Measurements from ENCODE around the gene DPF1. TPM values are rescaled to one million over a fixed set of nuclear protein-coding genes. Genes with fewer than 3 reads are reported as not detected.

Gene DPF1
- total and polyA plus RNA-seq, 4 donors = not detected

DNA sequence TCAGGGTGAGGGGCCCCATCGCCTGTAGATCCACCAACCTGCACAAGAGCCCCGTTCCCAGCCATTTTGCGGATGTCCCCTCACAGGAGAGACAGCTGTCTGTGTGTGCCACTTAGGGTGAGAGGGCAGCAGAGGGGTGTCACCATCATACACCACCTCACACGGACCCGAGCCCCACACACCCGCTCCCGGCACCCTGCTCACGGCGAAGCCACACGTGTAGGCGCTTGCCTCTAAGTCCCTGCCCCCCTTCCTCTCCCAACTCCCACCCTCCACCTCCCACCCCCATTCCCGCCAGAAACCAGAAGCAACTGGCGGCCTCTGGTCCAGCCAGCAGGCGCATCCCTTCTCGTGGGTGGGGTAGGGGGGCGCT is 4.0 kb upstream of the DPF1 start:
- no peaks in the 10 kb centered on the region for H3K36me3 ChIP-seq (ENCODE audit: control insufficient read depth in 4 of 4, insufficient read depth in 3 of 4, low read depth in 1 of 4, low read length in 3 of 4)
- no peak overlapping the region for H3K27ac ChIP-seq (ENCODE audit: low read depth in 1 of 2, low read length in 2 of 2)
- peaks cover 0 to 10% (median 5%) of the 10 kb centered on the region in 4 donors for H3K4me1 ChIP-seq (ENCODE audit: control insufficient read depth in 4 of 4, insufficient read depth in 4 of 4, low read length in 3 of 4)
- peaks cover 3 to 17% (median 6%) of the 10 kb centered on the region in 4 donors for H3K27me3 ChIP-seq (ENCODE audit: control insufficient read depth in 4 of 4, insufficient read depth in 4 of 4, low read length in 3 of 4)
- H3K9me3 ChIP-seq (ENCODE audit: control insufficient read depth in 4 of 4, low read length in 3 of 4) = no peaks in the 10 kb centered on the region
- no peak overlapping the region for H3K9ac ChIP-seq (ENCODE audit: low read depth in 1 of 2, low read length in 2 of 2)
- no peak overlapping the region for H3K4me3 ChIP-seq (ENCODE audit: low read depth in 1 of 3, low read length in 3 of 3)
- TF ChIP-seq HNF4G (IDR thresholded peaks at IDR 0.05) (no peak), YY1 (IDR thresholded peaks at IDR 0.05) (no peak), SP1 (IDR thresholded peaks at IDR 0.05) (no peak), GABPA (IDR thresholded peaks at IDR 0.05 in 1 of 2, conservative IDR thresholded peaks at IDR 0.05 in 1 of 2) (no peak), HNF4A (conservative IDR thresholded peaks at IDR 0.05) (no peak), REST (IDR thresholded peaks at IDR 0.05) (no peak), RXRA (IDR thresholded peaks at IDR 0.05) (no peak), FOXA1 (IDR thresholded peaks at IDR 0.05) (no peak), RAD21 (IDR thresholded peaks at IDR 0.05) (no peak), EGR1 (IDR thresholded peaks at IDR 0.05; ENCODE audit: low read depth in 2 of 2) (no peak), NR2F2 (IDR thresholded peaks at IDR 0.05) (no peak), ATF3 (IDR thresholded peaks at IDR 0.05) (no peak), FOXA2 (IDR thresholded peaks at IDR 0.05) (no peak), JUND (IDR thresholded peaks at IDR 0.05) (no peak), TAF1 (conservative IDR thresholded peaks at IDR 0.05) (no peak)
- TF ChIP-seq, protein P1, sequence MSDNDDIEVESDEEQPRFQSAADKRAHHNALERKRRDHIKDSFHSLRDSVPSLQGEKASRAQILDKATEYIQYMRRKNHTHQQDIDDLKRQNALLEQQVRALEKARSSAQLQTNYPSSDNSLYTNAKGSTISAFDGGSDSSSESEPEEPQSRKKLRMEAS (IDR thresholded peaks at IDR 0.05) = no peak
- TF ChIP-seq, protein P2, sequence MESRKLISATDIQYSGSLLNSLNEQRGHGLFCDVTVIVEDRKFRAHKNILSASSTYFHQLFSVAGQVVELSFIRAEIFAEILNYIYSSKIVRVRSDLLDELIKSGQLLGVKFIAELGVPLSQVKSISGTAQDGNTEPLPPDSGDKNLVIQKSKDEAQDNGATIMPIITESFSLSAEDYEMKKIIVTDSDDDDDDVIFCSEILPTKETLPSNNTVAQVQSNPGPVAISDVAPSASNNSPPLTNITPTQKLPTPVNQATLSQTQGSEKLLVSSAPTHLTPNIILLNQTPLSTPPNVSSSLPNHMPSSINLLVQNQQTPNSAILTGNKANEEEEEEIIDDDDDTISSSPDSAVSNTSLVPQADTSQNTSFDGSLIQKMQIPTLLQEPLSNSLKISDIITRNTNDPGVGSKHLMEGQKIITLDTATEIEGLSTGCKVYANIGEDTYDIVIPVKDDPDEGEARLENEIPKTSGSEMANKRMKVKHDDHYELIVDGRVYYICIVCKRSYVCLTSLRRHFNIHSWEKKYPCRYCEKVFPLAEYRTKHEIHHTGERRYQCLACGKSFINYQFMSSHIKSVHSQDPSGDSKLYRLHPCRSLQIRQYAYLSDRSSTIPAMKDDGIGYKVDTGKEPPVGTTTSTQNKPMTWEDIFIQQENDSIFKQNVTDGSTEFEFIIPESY (IDR thresholded peaks at IDR 0.05) = no peak
- TF ChIP-seq, protein P3, sequence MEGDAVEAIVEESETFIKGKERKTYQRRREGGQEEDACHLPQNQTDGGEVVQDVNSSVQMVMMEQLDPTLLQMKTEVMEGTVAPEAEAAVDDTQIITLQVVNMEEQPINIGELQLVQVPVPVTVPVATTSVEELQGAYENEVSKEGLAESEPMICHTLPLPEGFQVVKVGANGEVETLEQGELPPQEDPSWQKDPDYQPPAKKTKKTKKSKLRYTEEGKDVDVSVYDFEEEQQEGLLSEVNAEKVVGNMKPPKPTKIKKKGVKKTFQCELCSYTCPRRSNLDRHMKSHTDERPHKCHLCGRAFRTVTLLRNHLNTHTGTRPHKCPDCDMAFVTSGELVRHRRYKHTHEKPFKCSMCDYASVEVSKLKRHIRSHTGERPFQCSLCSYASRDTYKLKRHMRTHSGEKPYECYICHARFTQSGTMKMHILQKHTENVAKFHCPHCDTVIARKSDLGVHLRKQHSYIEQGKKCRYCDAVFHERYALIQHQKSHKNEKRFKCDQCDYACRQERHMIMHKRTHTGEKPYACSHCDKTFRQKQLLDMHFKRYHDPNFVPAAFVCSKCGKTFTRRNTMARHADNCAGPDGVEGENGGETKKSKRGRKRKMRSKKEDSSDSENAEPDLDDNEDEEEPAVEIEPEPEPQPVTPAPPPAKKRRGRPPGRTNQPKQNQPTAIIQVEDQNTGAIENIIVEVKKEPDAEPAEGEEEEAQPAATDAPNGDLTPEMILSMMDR (IDR thresholded peaks at IDR 0.05; ENCODE audit: low read depth, low read length, missing input control) = no peak
- DNase-seq (ENCODE audit: low spot score) = no peak
- WGBS = 9% methylated on average over 16 of the region's 16 CpGs

All from liver (tissue), 9 donors.